Activated CD4-positive, alpha-beta T cell treated with anti-CD3 and anti-CD28 coated beads for 24 hours (primary cell): ENCODE data around the gene MORN5.

Experiments used
- DNase-seq, 2 donors: peaks; one replicate each; pipeline ENCODE4 v3.0.0-alpha.2; 2020; ENCODE audit warnings: low read depth in 2 of 2

The MORN5 gene

DNA sequence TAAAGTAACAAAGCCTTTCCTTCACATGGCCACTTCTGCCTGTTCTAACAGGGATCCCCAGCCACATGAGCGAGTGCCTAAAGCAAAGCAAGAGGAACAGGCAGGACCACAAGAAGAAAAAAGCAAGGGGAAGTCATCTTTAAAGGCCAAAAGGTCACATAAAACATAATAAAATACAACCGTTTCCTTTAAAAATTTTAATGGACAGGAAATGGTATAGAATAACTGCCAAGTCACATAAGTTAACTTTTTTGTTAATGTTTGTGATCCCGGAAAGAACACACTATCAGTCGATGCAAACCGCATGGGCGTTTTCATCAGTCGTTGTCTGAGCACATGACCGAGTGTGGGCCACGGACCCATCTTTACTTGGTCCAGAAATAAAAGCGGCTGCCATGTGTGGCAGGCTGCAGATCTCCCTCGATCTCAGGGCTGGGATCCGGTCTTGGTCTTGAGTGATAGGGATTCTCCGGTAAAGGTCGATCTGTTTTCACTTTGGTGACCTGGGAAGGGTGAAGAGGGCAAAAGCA lies 15.8 kb upstream of the MORN5 start:
- no peak for DNase-seq

DNA sequence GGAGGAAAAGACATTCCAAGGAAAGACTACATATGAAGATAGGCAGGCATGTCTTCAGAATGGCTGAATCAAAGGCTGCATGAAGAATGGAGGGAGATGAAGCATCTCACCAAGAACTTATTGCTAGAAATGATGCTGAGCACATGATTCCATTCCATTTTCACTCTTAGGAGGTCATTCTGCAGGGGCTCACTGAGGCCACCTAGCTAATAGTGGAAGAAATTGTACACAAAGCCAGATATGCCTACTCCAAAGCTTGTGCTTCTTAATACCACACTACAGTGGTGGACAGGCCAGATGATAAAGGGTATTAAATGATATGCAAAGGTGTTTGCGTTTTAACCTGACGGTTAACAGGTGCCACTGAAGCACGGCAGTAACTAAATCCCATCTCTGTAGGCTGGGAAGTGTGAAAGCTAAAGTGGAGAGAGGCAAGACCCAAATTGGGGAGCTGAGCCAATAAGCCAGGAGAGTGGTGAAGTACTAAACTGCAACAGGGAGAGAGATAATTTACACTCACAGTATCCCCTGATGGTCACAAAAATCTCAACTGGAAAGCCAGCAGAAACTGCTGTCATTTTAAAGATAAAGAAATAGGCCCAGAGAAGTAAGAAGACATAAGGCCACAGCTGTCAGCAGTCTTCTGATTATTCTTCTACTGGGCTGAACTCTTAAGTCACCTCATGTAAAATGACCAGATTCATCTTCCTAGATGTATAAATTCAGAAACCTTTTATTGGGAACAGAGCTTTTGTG lies 14.7 kb upstream of the MORN5 start:
- DNase-seq = no peak

DNA sequence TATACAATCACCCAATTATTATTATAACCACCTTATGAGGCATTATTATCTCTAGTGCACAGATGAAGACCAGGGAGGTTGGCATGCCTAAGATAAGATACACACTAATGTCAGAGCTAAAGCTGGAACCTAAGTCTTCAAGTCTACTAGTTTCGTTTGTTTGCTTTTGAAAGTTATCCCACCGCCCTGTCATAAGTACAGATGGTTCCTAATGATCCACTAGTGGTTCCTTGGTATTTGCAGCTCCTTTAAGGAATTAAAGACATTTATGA lies 14.2 kb upstream of the MORN5 start:
- DNase-seq = no peak

DNA sequence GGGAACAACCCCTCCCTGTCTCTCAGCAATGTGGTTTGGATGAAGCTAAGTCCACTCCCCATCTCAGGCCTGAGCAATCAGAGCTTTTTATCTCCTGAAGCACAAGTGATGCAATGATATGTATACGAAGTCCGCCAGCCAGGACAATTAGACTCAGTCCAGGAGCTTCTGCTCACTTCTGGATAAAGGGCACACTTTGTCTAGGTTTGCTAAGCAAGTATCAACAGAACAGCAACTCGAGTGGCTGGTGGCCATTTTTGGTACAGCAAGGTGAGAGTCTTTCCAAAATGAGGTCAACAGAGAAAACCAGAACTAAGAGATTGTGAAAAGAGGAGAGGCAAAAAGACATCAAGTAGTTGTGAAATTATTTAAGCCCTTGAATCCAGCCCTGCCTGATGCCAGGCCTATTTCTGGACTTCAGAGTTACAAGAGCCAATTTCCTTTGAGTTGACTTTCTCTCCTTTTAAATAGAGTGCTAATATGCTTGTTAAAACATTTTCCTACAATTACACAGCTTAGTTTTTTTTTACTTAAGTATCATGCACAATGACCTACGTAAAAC lies 8.4 kb upstream of the MORN5 start:
- DNase-seq = no peak

DNA sequence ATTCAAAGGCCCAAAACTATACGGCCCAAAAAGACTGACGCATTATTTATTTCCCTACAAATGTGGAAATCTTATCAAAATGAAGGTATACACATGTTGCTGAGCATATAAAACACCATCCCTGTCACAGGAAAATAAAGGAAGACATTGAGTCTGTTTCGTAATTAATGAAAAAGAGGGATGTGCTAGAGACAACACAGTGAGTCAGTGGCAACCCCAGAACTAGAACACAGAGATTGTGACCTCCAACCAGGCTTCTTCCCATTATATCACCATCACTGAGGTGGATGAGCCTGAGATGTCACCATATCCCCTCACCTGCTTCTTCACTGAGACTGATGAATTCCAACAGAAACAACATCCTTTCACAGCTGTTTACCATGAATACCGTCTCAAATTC lies 3.9 kb upstream of the MORN5 start:
- DNase-seq = no peak

DNA sequence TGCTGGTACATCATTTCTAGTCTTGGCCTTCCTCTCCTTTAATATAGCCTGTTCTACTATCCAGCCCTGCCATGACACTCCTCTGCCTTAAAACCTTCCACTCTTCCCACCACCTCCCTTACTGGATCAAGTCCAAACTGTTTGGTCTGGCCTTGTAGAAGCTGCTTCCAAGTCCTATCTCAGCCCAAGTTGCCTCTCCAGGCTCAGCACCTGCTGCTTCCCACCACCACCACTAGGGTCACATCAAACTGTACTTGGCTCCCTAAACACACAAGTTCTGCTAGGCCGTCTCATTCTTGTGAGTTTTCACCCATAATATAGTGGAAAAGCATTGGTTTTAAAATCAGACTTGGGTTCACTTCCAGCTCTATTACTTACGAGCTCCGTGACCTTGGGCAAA lies 1.5 kb upstream of the MORN5 start:
- DNase-seq = peak; percentile 9 to 13

DNA sequence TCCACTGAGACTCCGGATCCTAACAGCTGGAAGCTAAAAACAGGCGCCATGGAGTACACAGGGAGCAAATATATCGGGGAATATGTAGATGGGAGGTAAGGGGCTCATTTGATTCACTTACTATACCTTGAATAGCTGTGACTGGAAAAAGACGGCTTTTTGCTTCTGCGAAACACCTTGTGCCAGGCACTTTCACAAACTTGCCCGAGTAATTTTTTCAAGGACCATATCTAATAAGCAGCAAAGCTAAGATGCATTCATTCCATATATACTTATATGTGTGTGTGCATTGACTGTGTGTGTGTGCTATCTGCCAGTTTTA lies 178 bp downstream of the MORN5 start:
- DNase-seq = no peak

DNA sequence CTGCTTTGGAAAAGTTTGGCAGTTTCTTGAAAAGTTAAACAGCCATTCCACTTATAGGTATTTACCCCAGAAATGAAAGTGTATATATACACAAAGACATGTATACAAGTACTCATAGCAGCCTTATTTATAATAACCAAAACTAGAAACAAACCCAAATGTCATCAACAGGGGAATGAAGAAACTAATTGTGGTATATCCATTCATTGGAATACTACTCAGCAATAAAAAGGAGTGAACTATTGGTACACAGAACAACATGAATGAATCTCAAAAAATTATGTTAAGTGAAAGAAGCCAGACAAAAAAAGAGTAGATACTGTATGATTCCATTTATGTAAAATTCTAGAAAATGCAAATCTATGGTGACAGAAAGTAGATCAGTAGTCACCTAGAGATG lies 2.7 kb downstream of the MORN5 start:
- DNase-seq = no peak

DNA sequence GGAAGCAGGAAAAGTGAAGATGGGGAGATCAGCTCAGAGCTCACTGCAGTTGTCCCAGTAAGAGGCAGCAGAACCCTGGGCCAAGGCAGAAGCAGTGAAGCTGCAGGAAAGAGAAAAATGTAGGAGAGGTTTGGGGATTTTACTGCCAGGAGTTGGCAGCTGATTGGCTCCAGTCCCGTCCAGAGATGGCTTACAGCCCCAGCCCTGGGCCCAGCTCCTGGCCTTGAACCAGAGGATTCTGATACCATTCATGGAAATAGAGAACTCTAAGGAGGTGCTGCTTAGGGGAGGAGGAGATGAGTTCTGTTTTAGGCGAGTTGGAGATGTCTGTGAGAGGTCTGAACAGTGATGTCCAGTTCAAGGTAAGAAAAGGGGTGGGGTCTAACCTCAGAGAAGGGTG lies 4.6 kb downstream of the MORN5 start:
- DNase-seq = no peak

DNA sequence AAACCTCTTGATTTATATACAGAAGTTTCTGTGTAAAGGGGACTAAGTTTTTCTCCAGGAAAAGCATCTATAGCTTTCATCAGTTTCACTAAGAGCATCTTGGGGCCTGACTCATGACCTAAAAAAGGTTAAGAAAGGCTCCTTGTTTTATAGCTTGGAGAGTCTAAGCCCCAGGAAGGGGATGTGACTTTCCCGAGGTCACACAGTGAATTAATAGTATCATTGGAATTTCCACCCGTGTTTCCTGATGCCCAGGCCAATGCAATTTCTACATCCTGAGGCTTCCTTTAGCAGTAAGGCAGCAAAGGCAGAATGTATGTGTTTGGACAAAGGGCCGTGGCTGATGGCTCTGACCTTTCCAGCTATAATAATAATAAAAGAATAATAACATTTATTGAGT lies 8.6 kb downstream of the MORN5 start:
- DNase-seq = no peak

DNA sequence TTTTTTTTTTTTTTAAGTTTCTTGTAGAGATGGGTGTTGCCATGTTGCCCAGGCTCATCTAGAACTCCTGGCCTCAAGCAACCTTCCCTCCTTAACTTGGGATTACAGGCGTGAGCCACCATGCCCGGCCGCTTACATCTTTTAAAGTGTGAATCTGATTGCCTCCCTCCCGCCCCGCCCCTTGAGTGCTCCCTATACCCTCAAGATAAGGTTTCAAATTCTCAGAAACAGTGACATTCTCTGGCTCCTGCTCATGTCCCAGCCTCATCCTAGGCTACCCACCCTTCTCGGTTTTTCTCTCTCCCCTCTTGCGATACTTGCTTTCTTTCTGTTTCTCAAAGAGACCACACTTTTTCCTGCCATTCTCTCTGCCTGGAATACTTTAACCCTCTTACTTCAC lies 12.4 kb downstream of the MORN5 start:
- DNase-seq = no peak

DNA sequence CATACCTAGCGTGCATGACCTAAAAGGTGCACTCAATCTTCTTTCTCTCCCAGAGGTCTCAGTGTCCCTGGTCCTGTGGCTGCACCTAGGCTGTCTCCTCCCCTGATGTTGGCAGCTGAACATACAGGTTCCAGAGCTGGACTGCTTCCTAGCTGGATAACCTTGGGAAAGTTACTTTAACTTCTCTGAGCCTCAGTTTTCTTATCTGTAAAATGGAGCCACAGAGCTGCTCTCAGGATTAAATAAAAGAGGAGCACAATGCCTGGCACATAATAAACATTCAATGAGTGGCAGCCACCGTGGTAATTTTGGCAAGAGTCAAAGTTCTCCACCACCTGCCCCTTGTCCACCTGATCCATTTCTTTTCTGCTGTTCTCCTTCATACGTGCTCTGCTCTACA lies 14.0 kb downstream of the MORN5 start:
- no peak for DNase-seq

DNA sequence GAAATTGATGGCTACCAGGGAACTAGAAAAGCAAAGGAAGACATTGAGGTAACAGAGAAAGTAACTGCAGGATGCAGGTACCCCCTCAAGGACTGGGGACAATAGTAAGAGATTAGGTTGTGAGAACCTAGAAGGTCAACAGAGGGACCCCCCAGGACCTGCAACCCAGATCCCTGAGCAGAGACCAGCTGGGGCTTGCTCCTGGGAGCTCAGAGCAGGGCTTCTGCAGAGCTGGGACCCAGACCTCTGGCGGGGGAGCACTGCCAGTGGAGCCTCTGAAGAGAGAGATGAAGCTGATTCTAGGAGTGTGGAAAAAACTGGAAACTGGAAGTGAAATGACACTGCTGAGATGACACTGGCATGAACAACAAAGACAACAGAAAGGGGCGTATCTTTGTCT lies 17.2 kb downstream of the MORN5 start:
- DNase-seq = no peak

DNA sequence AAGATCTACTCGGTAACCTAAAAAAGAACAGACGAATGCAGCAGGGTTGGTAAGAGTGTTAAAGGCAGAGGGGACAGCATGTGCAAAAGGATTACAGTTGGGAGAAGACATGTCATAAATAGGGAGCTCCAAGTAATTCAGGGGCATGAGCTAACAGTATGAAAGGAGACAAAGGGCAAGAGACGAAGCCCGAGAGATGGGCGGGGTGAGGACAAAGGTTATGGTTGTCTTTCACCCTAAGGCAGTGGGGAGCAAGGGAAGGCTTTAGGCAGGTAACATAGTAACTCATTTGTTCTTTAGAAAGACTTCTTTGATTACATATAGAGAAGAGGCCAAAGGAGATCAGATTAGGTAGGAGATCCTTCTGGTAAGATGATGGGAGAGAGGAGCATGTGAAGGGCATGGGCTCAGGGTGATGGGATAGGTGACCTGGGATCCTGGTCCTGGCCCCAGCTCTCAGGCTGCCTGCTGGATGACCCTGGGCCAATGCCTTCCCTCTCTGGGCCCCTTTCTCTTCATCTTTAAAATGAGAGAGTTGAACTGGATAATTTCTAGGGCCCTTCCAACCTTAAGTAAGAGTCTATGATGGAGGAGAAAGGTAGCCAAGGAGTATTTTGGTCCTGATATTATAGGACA lies 19.5 kb downstream of the MORN5 start:
- no peak for DNase-seq

DNA sequence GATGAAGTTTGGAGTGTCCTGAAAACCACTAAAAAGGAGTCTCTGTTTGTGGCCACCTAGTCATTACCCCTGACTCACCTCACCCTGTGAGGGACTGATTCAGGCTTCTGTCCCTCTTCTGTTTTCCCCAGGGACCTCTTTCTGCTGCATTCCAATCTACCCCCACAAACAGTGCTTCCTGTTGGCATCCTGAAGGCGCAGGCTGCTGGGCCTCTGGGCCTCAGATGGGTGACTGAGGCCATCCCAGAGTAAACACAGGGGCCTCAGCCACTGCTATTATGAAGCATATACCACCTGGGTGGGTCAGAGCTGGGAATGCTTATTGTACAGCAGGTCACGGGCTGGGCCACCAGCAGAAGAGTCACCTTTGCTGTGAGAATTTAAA lies 20.0 kb downstream of the MORN5 start:
- DNase-seq = no peak

DNA sequence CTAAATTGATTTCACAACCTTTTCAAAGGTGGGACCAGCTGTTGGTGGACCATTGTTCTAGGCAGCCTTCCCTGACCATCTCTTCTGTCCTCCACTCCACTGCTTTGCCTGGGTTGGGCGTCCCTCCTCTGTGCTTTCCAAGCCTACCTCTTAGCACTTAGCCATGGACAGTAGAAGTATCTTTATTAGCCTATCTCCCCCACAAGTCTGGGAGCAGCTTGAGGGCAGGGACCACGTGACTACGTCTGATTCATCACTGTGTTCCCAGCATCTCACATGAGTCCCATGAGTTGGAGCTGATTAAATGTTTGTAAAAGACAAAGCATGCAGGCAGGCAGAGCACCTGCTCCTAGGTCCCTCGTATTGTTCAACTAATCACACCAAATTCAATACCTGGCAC lies 20.9 kb downstream of the MORN5 start:
- DNase-seq = no peak

DNA sequence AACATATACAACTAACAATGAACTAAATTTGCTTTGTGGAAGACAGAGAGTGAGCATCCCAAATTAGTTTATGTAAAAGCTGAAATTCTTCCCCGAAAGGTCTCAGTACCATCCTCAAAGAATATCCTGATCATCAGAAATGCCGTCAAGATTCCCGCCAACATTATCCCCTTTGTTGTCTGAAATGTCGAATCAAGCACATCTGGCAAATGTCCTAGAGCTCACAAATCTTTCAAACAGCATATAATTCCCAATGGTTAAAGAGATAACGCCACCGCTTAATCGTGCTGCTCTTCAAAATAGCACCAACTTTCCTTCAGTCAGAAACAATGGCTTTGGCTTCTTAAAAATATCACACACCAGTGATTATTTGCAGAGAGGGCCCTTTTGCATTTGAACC lies 23.8 kb downstream of the MORN5 start:
- no peak for DNase-seq

DNA sequence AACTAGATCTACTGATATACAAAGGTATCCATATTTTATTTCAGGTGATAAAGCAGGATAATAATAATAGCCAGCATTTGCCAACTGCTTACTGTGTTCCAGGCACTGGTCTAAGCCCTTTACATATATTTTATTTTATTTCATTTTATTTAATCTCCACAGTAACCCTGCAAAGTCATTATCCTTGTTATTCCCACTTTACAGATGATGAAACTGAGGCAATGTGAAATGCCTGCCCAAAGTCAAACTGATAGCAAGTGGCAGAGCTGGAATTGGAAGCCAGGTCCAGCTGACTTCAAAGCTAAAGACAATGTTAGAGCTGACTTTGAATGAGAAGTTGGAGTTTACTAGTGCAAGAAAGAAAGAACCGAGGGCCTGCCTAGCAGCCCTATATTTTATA lies 24.8 kb downstream of the MORN5 start:
- DNase-seq = no peak

DNA sequence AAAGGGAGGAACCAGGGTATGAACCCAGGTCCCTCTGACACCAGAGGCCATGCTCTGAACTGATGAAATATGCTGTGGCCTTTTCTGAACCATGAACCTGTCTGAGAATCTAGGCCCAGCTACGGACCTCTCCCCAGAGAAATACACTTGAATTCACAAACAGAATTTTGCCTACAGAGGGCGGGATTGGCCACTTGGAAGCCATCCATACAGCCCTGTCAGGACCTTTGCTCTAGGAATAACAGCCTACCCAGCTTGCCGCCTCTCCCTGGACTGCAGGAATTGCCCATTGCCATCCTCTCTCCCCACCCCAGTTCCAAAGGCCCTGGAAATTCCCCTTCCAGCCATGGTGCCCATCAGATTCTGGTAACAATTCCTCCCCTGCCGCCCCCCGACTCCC lies 26.6 kb downstream of the MORN5 start:
- no peak for DNase-seq

DNA sequence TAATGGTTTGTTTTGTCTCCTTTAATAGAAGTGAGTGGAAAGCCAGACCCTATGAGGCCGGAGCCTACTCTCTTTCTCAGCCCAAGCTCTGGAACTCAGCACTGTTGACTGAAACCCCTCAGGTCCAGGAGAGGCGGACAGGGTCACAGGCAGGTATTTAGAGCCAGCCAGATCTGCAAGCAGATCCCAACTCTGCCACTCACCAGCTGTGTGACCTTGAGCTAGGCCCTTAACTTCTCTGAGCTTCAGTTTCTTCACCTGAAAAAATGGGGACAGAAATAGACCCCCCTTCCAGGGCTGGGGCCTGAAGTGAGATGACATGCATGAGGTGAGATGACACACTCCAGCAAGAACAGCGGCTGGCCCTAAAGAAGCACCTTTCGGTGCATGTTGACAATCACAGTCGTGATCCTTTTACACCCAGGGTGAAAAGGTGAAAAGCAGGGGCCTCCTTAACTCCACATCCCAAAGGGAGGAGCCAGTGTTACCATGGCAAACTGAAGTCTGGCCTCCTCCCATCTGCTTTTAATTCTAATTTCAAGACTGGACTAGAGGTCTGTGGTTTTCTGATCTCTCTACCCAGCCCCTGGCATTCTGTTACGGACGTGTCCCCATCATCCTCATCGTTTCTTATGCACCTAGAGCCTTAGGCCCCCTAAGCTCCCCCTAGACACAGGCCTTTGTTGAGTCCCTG lies 27.2 kb downstream of the MORN5 start:
- no peak for DNase-seq

DNA sequence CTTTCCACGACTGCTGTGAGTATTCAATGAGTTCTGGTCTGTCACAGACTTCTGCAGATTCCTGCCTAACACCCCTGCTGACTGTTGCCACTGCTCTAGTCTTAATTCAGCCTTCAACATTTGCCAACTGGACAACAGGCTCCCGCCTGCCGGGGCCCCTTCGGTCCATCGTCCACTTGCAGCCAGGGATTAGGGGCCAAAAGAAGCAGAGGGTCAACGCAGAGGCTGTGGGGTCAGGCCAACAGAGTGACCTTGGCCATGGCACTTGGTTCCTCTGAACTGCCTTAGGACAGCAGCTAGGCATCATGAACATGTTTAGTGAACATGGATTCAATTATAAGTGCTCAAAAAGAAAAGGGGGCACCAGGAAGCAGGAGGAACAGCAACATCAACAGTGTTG lies 28.7 kb downstream of the MORN5 start:
- no peak for DNase-seq

DNA sequence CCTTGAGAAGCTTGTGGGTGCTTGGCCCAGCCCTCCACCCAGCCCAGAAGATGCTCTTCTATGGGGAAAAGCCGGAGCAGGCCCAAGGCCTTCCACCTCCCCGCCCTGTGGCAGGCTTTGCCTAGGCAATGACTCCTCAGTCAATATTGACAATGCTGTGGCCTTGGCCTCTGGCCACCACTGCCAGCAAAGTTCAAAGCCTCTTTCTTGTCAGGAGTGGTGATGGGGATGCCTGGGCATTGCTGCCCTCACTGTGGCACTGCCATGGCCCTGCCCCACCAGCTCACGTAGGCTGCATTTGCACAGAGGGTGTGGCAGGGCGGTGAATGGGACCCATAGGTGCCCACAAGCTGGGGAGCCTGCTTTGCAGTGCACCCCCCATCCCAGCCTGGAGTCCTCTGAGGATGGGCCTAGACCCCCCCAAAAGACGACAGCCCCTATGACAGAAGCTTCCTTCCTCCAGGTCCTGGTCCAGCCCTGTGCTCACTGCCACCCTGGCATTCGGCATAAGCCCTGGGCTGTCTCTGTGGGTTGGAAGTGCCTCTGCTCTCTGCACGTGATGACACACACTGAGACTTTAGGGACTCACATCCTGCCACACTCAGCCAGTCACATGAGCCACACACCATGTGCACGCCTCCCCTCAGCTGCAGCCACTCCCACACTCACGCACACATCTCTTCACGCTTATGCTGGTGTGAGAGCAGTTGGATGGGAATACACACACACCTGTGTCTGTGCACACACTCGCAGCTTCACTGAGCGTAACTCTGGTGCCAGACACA lies 31.1 kb downstream of the MORN5 start:
- DNase-seq = no peak
